Activated B cell treated with CpG ODN at 0.5 μM for 24 hours (primary cell): ENCODE measurements around the gene WNT7A. TPM values are rescaled to one million over a fixed set of nuclear protein-coding genes. Genes with fewer than 3 reads are reported as not detected.

Experiments used
- ATAC-seq: fragments of 200-7000 bp; cut with Tn5 transposase; one replicate; pipeline ENCODE4 v1.10.0; 2021; ENCODE audit warnings: low read depth, mild to moderate bottlenecking, moderate library complexity
- CTCF ChIA-PET: fragments of 350-600 bp; sonication (Branson Sonifier 250); formaldehyde crosslinking; loops from one replicate; lab custom pipeline; 2021; ENCODE audit warnings: antibody characterized with exemption; lab: Charles Lee
- POLR2A ChIA-PET: fragments of 350-600 bp; sonication (Branson Sonifier 250); formaldehyde crosslinking; loops from one replicate; lab custom pipeline; 2021; ENCODE audit warnings: antibody characterized with exemption; lab: Charles Lee
- DNase-seq: peaks from one replicate; pipeline ENCODE4 v3.0.0; 2022
- H3K27ac Mint-ChIP-seq: one replicate; pipeline ENCODE4 v1.8.0; 2020; ENCODE audit warnings: mixed read lengths
- H3K27me3 Mint-ChIP-seq: one replicate; pipeline ENCODE4 v1.8.0; 2021; ENCODE audit warnings: mixed read lengths
- H3K36me3 Mint-ChIP-seq: one replicate; pipeline ENCODE4 v1.8.0; 2021; ENCODE audit warnings: low read depth, mixed read lengths
- H3K4me1 Mint-ChIP-seq: one replicate; pipeline ENCODE4 v1.8.0; 2021; ENCODE audit warnings: mixed read lengths
- H3K4me3 Mint-ChIP-seq: one replicate; pipeline ENCODE4 v1.8.0; 2020; ENCODE audit warnings: mild to moderate bottlenecking, mixed read lengths
- H3K9me3 Mint-ChIP-seq: one replicate; pipeline ENCODE4 v1.8.0; 2020; ENCODE audit warnings: mixed read lengths
- intact Hi-C: fragments of 100-400 bp; cut with micrococcal nuclease; formaldehyde crosslinking; loops from one replicate; pipeline ENCODE4 v1.15.1; 2024
- total RNA-seq: library from RNA; stranded (reverse); gene quantifications from 2 replicates; pipeline ENCODE4 v1.2.3, GENCODE V29; 2022
- TF ChIP-seq, protein P1 (sequence below): fragments of 200-600 bp; IDR thresholded peaks from one replicate; pipeline ENCODE4 v1.8.0; 2022; ENCODE audit warnings: antibody characterized with exemption, mild to moderate bottlenecking

WNT7A gene
- total RNA-seq, 1 donor from 2014 or later: not detected

DNA sequence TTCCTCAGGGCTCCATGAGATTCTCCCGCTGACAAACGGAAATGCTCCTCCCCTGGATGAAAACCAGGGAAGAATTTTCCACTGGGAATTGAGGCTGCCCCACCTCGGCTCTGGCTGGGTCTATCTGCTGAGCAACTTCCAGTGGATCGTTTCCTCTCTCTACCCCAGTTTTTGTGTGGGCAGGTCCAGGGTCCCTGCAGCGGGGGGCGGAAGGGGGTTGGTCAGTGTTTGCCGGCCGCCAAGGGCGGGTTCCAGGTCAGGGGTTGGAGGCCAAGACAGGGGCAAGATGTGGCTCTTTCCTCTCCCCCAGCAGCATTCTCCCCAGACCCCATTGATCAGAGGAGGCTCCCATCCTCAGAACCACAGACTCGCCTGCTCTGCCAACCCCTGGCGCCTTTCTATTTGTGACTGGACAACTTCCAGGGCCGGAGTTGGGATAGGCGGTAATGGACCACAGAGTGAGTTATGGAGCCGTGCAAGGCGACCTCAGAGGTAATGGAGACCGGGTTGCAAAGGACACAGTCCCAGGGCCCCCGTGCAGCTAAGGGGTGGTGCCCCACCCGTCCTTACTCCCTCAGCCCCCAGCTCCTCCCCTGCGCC, 92.2 kb downstream of the WNT7A start:
- H3K36me3 Mint-ChIP-seq: no peaks in the 10 kb centered on the region
- no peak for DNase-seq
- intact Hi-C loops: no loop called here
- TF ChIP-seq, protein P1, sequence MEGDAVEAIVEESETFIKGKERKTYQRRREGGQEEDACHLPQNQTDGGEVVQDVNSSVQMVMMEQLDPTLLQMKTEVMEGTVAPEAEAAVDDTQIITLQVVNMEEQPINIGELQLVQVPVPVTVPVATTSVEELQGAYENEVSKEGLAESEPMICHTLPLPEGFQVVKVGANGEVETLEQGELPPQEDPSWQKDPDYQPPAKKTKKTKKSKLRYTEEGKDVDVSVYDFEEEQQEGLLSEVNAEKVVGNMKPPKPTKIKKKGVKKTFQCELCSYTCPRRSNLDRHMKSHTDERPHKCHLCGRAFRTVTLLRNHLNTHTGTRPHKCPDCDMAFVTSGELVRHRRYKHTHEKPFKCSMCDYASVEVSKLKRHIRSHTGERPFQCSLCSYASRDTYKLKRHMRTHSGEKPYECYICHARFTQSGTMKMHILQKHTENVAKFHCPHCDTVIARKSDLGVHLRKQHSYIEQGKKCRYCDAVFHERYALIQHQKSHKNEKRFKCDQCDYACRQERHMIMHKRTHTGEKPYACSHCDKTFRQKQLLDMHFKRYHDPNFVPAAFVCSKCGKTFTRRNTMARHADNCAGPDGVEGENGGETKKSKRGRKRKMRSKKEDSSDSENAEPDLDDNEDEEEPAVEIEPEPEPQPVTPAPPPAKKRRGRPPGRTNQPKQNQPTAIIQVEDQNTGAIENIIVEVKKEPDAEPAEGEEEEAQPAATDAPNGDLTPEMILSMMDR: no peak
- H3K4me3 Mint-ChIP-seq: no peak overlapping the region
- H3K4me1 Mint-ChIP-seq: no peaks in the 10 kb centered on the region
- CTCF ChIA-PET: no interaction called here
- ATAC-seq: no peak
- H3K27me3 Mint-ChIP-seq: peaks cover 22% of the 10 kb centered on the region
- POLR2A ChIA-PET: no interaction called here
- H3K27ac Mint-ChIP-seq: no peak overlapping the region
- H3K9me3 Mint-ChIP-seq: no peaks in the 10 kb centered on the region

DNA sequence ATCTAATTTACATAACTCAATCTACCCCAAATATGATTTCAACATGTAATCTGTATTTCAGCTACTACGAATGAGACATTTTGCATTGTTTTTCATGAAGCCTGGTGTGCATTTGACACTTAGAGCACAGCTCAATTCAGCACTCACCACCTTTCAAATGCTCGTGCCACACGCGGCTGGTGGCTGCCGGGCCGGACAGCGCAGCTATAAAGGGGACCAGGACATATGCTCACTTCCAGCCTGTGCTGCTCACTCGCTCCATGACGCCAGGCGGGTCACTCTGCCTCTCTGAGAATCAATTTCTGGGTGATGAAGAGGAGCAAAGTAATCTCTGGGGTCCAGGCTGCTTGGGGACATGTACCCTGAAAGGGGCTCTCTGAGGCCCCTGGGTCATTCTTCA, 93.1 kb downstream of the WNT7A start:
- Mint-ChIP-seq H3K4me1 (no peaks in the 10 kb centered on the region), H3K4me3 (no peak overlapping the region), H3K27ac (no peak overlapping the region), H3K36me3 (no peaks in the 10 kb centered on the region), H3K9me3 (no peaks in the 10 kb centered on the region), H3K27me3 (peaks cover 25% of the 10 kb centered on the region)
- POLR2A ChIA-PET: no interaction called here
- intact Hi-C loops: no loop called here
- DNase-seq (no peak), ATAC-seq (no peak)
- TF ChIP-seq, protein P1: no peak
- CTCF ChIA-PET: no interaction called here

DNA sequence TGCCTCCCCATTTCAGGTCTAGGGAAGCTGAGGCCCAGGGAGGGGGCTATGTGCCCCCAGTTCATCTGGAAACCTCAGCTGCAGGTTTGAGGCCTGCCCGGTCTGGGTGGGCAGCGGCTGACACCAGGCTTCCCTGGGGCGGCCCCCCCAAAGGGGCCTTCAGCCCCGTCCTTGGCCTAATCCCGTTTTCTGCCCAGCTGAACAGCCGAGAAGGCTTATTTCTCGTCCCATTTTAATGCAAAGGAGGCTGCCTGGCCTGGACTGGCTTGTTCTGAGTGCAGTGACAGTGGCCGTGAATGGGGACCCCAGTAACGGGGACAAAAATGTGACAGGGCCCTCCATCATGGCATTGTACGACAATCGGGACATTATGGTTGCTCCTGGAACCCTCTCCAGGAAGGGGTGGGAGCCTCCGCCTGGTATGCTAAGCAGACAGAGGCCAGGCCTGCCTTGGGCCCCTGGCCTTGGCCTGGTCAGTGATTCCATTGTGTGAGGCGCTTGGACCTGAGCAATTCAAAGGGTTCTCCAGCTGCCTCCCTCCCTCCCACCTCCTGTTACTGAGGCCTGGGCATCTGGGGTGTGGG, 93.9 kb downstream of the WNT7A start:
- POLR2A ChIA-PET: no interaction called here
- no peak overlapping the region for H3K27ac Mint-ChIP-seq
- CTCF ChIA-PET: no interaction called here
- H3K9me3 Mint-ChIP-seq: no peaks in the 10 kb centered on the region
- no peak overlapping the region for H3K4me3 Mint-ChIP-seq
- no peak for ATAC-seq
- intact Hi-C loops: no loop called here
- TF ChIP-seq, protein P1: no peak
- H3K4me1 Mint-ChIP-seq: no peaks in the 10 kb centered on the region
- peaks cover 25% of the 10 kb centered on the region for H3K27me3 Mint-ChIP-seq
- no peaks in the 10 kb centered on the region for H3K36me3 Mint-ChIP-seq
- no peak for DNase-seq

DNA sequence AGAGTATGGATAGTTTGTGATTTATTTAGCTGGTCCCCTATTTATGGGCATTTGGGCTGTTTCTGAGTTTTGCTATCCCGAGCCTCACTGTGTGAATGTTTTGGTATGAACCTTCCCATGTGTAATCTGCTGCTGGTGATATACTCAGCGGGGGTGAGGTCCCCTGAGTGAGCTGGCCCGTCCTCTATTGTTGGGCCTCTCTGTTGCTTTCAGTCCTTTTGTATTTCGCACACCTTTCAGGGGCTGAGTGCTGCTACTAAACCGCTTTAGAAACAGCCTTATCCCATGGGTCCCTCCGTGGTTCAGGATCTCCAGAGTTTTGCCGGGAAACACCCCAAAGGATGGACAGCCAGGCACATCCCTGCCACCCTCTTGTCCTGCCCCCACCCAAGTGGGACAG, 94.5 kb downstream of the WNT7A start:
- Mint-ChIP-seq H3K27ac (no peak overlapping the region), H3K36me3 (no peaks in the 10 kb centered on the region), H3K27me3 (peaks cover 25% of the 10 kb centered on the region), H3K4me1 (no peaks in the 10 kb centered on the region), H3K9me3 (no peaks in the 10 kb centered on the region), H3K4me3 (no peak overlapping the region)
- CTCF ChIA-PET: no interaction called here
- TF ChIP-seq, protein P1: no peak
- intact Hi-C loops: no loop called here
- ATAC-seq (no peak), DNase-seq (no peak)
- POLR2A ChIA-PET: no interaction called here

DNA sequence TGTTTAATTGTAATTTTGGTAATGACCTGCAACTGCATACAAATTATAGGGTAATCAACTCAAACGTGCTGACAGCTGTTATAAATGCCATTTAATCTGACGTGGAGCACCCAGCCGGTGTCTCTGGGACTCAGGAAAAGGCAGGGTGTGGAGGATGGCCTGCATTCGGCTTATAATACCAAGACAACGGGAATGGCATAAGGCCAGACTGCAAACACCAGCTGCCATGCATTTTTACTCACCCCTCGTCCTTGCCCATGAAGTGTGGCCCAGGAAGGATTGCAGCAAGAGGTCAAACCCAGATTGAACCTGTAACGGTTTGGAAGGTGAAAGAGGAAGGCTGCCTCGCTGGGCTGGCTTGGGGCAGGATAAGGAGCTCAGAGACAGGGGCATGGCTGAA, 96.4 kb downstream of the WNT7A start:
- peaks cover 18% of the 10 kb centered on the region for H3K27me3 Mint-ChIP-seq
- intact Hi-C loops: no loop called here
- no peaks in the 10 kb centered on the region for H3K4me1 Mint-ChIP-seq
- ATAC-seq (no peak), DNase-seq (no peak)
- H3K36me3 Mint-ChIP-seq: no peaks in the 10 kb centered on the region
- CTCF ChIA-PET: no interaction called here
- POLR2A ChIA-PET: no interaction called here
- H3K9me3 Mint-ChIP-seq: no peaks in the 10 kb centered on the region
- H3K27ac Mint-ChIP-seq: no peak overlapping the region
- H3K4me3 Mint-ChIP-seq: no peak overlapping the region
- TF ChIP-seq, protein P1: no peak
